HCT116 (cell line): ENCODE measurements around the gene DTX1. TPM values are rescaled to one million over a fixed set of nuclear protein-coding genes. Genes with fewer than 3 reads are reported as not detected.

Experiments used
- ATAC-seq: fragments of 200-7000 bp; cut with Tn5 transposase; 2 replicates; pipeline ENCODE4 v1.9.1; 2020; ENCODE audit warnings: mild to moderate bottlenecking, moderate library complexity
- BruUV-seq: library from RNA; stranded (reverse); fragments of 400-500 nt; replicated peaks from 2 replicates; lab custom pipeline; 2021; lab: Mats Ljungman, UMichigan
- CTCF ChIA-PET: fragments of 300-600 bp; sonication (Branson Sonifier 250); formaldehyde crosslinking; loops from one replicate; lab custom pipeline; 2021; ENCODE audit warnings: antibody characterized with exemption; lab: Charles Lee
- POLR2A ChIA-PET: fragments of 300-600, 350-600 bp; sonication (Branson Sonifier 250); formaldehyde crosslinking; loops from one replicate; lab custom pipeline; 2021; ENCODE audit warnings: antibody characterized with exemption; lab: Charles Lee
- RAD21 ChIA-PET, 2 experiments: fragments of 300-600 bp; sonication (Branson Sonifier 250); formaldehyde crosslinking; loops; one replicate each; lab custom pipeline; 2023; ENCODE audit warnings: low total read pairs in 2 of 2; ENCODE audit not compliant: uncharacterized antibody in 2 of 2, unreplicated experiment in 2 of 2, low non-redundant PET in 1 of 2; lab: Charles Lee
- DNase-seq: peaks from one replicate; pipeline ENCODE4 v3.0.0-alpha.2; 2010; ENCODE audit warnings: low read depth, low spot score
- H2AFZ ChIP-seq: fragments of 200-600 bp; shearing (Covaris generic), sonication (generic); 2 replicates; pipeline ENCODE4 v1.6.1; 2017; ENCODE audit warnings: low read depth, mixed run types, mixed read lengths, antibody characterized with exemption, low read length; ENCODE audit not compliant: poor library complexity, severe bottlenecking
- H3K27ac ChIP-seq: 2 replicates; pipeline ENCODE4 v1.5.1; 2012; ENCODE audit warnings: low read depth, low read length
- H3K27me3 ChIP-seq: fragments of 200-600 bp; sonication (generic); 2 replicates; pipeline ENCODE4 v1.6.1; 2016; ENCODE audit warnings: mixed run types, low read length, mixed read lengths; ENCODE audit not compliant: insufficient read depth
- H3K36me3 ChIP-seq, 2 experiments: fragments of 200-500 bp in 1 of 2; fragments of 200-600 bp in 1 of 2; sonication (Bioruptor generic) in 1 of 2; sonication (generic) in 1 of 2; 2 replicates each; pipeline versions ENCODE4 v1.5.1 to v1.6.1; 2014 to 2016; ENCODE audit warnings: low read length in 2 of 2, inconsistent platforms in 1 of 2, mixed read lengths in 1 of 2, mixed run types in 1 of 2; ENCODE audit not compliant: insufficient read depth in 2 of 2, control insufficient read depth in 1 of 2
- H3K4me1 ChIP-seq, 2 experiments: fragments of 200-600 bp in 1 of 2; sonication (generic) in 1 of 2; 2 replicates each; pipeline versions ENCODE4 v1.5.1 to v1.6.1; 2012 to 2017; ENCODE audit warnings: low read length in 2 of 2, inconsistent platforms in 1 of 2, mild to moderate bottlenecking in 1 of 2, mixed read lengths in 1 of 2, mixed run types in 1 of 2, moderate library complexity in 1 of 2; ENCODE audit not compliant: insufficient read depth in 2 of 2, control insufficient read depth in 1 of 2
- H3K4me2 ChIP-seq: fragments of 200-600 bp; sonication (generic); 2 replicates; pipeline ENCODE4 v1.6.1; 2017; ENCODE audit warnings: mixed run types, low read length, mixed read lengths
- H3K4me3 ChIP-seq, 2 experiments: fragments of 200-600 bp in 1 of 2; sonication (generic) in 1 of 2; replicated peaks in 1 of 2; 2 replicates each; pipeline ENCODE4 v1.5.1; 2011 to 2016; ENCODE audit warnings: low read length in 2 of 2, control low read depth in 1 of 2, low read depth in 1 of 2, mild to moderate bottlenecking in 1 of 2, mixed read lengths in 1 of 2, mixed run types in 1 of 2
- H3K79me2 ChIP-seq: fragments of 200-600 bp; sonication (generic); 2 replicates; pipeline ENCODE4 v1.6.1; 2017; ENCODE audit warnings: mild to moderate bottlenecking, mixed run types, low read length, moderate library complexity, mixed read lengths; ENCODE audit not compliant: insufficient read depth
- H3K9ac ChIP-seq: fragments of 200-600 bp; sonication (generic); 2 replicates; pipeline ENCODE4 v1.6.1; 2016; ENCODE audit warnings: low read length, mixed read lengths
- H3K9me2 ChIP-seq: fragments of 200-600 bp; sonication (generic), shearing (Covaris generic); 2 replicates; pipeline ENCODE4 v1.6.1; 2017; ENCODE audit warnings: mixed run types, mild to moderate bottlenecking, moderate library complexity; ENCODE audit not compliant: insufficient read depth
- H3K9me3 ChIP-seq, 2 experiments: fragments of 200-500 bp in 1 of 2; fragments of 200-600 bp in 1 of 2; sonication (Bioruptor generic) in 1 of 2; sonication (generic) in 1 of 2; 2 replicates each; pipeline ENCODE4 v1.6.1; 2014 to 2017; ENCODE audit warnings: low read length in 2 of 2, mixed read lengths in 2 of 2, inconsistent platforms in 1 of 2, low read depth in 1 of 2, mild to moderate bottlenecking in 1 of 2, mixed run types in 1 of 2, moderate library complexity in 1 of 2; ENCODE audit not compliant: control insufficient read depth in 1 of 2, insufficient read depth in 1 of 2
- H4K20me1 ChIP-seq: fragments of 200-600 bp; sonication (generic), shearing (Covaris generic); 2 replicates; pipeline ENCODE4 v1.6.1; 2017; ENCODE audit warnings: mixed run types, mild to moderate bottlenecking, moderate library complexity; ENCODE audit not compliant: insufficient read depth
- ATF3 ChIP-seq: IDR thresholded peaks from 2 replicates; pipeline ENCODE4 v1.6.1; 2012
- CEBPB ChIP-seq: IDR thresholded peaks from 2 replicates; pipeline ENCODE4 v1.6.1; 2012; ENCODE audit warnings: low read depth
- ELF1 ChIP-seq: IDR thresholded peaks from 2 replicates; pipeline ENCODE4 v1.6.1; 2012; ENCODE audit warnings: low read depth, borderline replicate concordance
- EZH2 ChIP-seq: fragments of 200-600 bp; sonication (generic); IDR thresholded peaks from 2 replicates; pipeline ENCODE4 v1.6.1; 2017; ENCODE audit warnings: antibody characterized with exemption, mixed run types
- JUND ChIP-seq: IDR thresholded peaks from 2 replicates; pipeline ENCODE4 v1.6.1; 2012
- MAX ChIP-seq: IDR thresholded peaks from 2 replicates; pipeline ENCODE4 v1.6.1; 2012
- POLR2A ChIP-seq: IDR thresholded peaks from 2 replicates; pipeline ENCODE4 v1.7.0; 2011; ENCODE audit warnings: borderline replicate concordance; ENCODE audit not compliant: insufficient read depth, insufficient read length; ENCODE audit errors: extremely low read depth
- SIN3A ChIP-seq: IDR thresholded peaks from 2 replicates; pipeline ENCODE4 v1.6.1; 2012; ENCODE audit warnings: low read depth
- SP1 ChIP-seq: IDR thresholded peaks from 2 replicates; pipeline ENCODE4 v1.6.1; 2012; ENCODE audit warnings: low read depth
- SRF ChIP-seq: IDR thresholded peaks from 2 replicates; pipeline ENCODE4 v1.6.1; 2012; ENCODE audit warnings: low read depth
- TCF7L2 ChIP-seq: IDR thresholded peaks from 2 replicates; pipeline ENCODE4 v1.7.0; 2011; ENCODE audit warnings: borderline replicate concordance, inconsistent platforms; ENCODE audit not compliant: insufficient read depth, insufficient read length; ENCODE audit errors: extremely low read depth
- ZFX ChIP-seq: fragments of 450-650 bp; IDR thresholded peaks from 2 replicates; pipeline ENCODE4 v1.6.1; 2017
- ZNF274 ChIP-seq: fragments of 200-500 bp; sonication (Bioruptor generic); IDR thresholded peaks from 2 replicates; pipeline ENCODE4 v1.6.1; 2014; ENCODE audit warnings: mild to moderate bottlenecking, low read depth, low read length, inconsistent platforms
- intact Hi-C: fragments of 100-400 bp; cut with micrococcal nuclease; formaldehyde crosslinking; loops from 2 replicates; pipeline ENCODE4 v1.10.0; 2022
- total RNA-seq: library from RNA; stranded (reverse); gene quantifications from one replicate; pipeline ENCODE4 v1.2.1, GENCODE V29; 2021; ENCODE audit not compliant: unreplicated experiment

DTX1 gene
- total RNA-seq, 1 experiment from 2014 or later: not detected

- DNase-seq (no peak), ATAC-seq (no peak)
- Histone ChIP-seq H3K9me2 (no peaks in the 10 kb centered on the region), H3K36me3 (no peaks in the 10 kb centered on the region), H3K79me2 (no peaks in the 10 kb centered on the region), H4K20me1 (no peaks in the 10 kb centered on the region), H3K9ac (no peak overlapping the region), H3K27me3 (peaks cover 11% of the 10 kb centered on the region; the same call in 1 of the 2 replicates), H3K9me3 (no peaks in the 10 kb centered on the region), H2AFZ (no peak overlapping the region), H3K4me1 (no peaks in the 10 kb centered on the region), H3K4me2 (no peak overlapping the region), H3K27ac (no peak overlapping the region), H3K4me3 (no peak overlapping the region)
- RAD21 ChIA-PET: no interaction called here
- TF ChIP-seq SP1 (no peak), ELF1 (no peak), ZNF274 (no peak), SIN3A (no peak), POLR2A (no peak), EZH2 (no peak), CEBPB (no peak), ZFX (no peak), SRF (no peak), JUND (no peak)
- BruUV-seq: no TSS peak
- CTCF ChIA-PET: interaction anchor here (1.0 to 1.7 kb wide), 2 partner anchors 47 to 59 kb away, joined by 4 read pairs; no protein-coding TSS in a partner anchor
- POLR2A ChIA-PET: no interaction called here
- intact Hi-C loops: no loop called here
These were observed 4.8 kb upstream of the DTX1 start for GRCh38 chr12:113051759-113052158.

- Histone ChIP-seq H3K27ac (no peak overlapping the region; the same call in 1 of the 2 replicates), H3K36me3 (no peaks in the 10 kb centered on the region), H2AFZ (no peak overlapping the region), H3K9ac (no peak overlapping the region), H3K9me3 (no peaks in the 10 kb centered on the region), H3K4me1 (no peaks in the 10 kb centered on the region), H3K27me3 (peaks cover 11% of the 10 kb centered on the region; the same call in 1 of the 2 replicates), H3K4me2 (no peak overlapping the region), H4K20me1 (no peaks in the 10 kb centered on the region), H3K79me2 (no peaks in the 10 kb centered on the region), H3K4me3 (no peak overlapping the region), H3K9me2 (no peaks in the 10 kb centered on the region)
- no TSS peak for BruUV-seq
- POLR2A ChIA-PET: no interaction called here
- no peak for DNase-seq
- RAD21 ChIA-PET: no interaction called here
- TF ChIP-seq TCF7L2 (no peak), EZH2 (no peak), ATF3 (no peak), MAX (no peak)
- no peak for ATAC-seq
- CTCF ChIA-PET: no interaction called here
- intact Hi-C loops: no loop called here
These were observed 4.2 kb upstream of the DTX1 start for GRCh38 chr12:113052326-113052725.
